Measurements from ENCODE around the gene CMA1. TPM values are rescaled to one million over a fixed set of nuclear protein-coding genes. Genes with fewer than 3 reads are reported as not detected.
"Not testable (repeated sequence)": the region's sequence is repeated elsewhere in the genome, so short reads cannot be mapped to it uniquely, and the experiment has no call there.

CMA1 gene
- total RNA-seq, 4 donors from 2014 or later = 0.76 TPM; not detected in 3

DNA sequence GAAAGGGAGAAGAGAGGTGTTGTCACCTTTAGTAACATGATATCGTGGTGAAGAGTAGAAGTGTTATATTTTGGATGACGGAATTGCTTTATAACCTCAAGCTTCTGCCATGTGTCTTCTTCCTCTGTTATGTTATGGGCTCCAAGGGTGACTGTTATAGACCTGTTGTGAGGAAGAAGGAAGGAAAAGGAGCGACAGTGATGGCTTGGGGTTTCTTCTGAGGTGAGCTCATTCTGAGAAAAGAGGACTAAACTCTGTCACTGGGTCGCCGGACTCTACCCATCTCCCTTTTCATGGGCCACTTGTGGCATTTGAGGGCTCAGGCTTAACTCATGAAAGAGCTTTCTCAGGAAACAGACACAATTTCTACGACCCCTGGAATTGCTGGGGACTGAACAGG, 1.6 kb downstream of the CMA1 start:
- Histone ChIP-seq H3K4me3 (no peak overlapping the region), H3K9me3 (no peaks in the 10 kb centered on the region), H3K36me3 (no peaks in the 10 kb centered on the region), H3K27me3 (no peaks in the 10 kb centered on the region), H3K4me1 (no peaks in the 10 kb centered on the region), H3K27ac (no peak overlapping the region)
- in situ Hi-C loops (cut with MboI; ENCODE audit: low sequenced_read_pairs in 4 of 4) (no loop called here), intact Hi-C loops (cut with DNase I; ENCODE audit: low total_unique reads) (no loop called here)
- ATAC-seq = no peak
- DNase-seq = no peak
- TF ChIP-seq, protein P1, sequence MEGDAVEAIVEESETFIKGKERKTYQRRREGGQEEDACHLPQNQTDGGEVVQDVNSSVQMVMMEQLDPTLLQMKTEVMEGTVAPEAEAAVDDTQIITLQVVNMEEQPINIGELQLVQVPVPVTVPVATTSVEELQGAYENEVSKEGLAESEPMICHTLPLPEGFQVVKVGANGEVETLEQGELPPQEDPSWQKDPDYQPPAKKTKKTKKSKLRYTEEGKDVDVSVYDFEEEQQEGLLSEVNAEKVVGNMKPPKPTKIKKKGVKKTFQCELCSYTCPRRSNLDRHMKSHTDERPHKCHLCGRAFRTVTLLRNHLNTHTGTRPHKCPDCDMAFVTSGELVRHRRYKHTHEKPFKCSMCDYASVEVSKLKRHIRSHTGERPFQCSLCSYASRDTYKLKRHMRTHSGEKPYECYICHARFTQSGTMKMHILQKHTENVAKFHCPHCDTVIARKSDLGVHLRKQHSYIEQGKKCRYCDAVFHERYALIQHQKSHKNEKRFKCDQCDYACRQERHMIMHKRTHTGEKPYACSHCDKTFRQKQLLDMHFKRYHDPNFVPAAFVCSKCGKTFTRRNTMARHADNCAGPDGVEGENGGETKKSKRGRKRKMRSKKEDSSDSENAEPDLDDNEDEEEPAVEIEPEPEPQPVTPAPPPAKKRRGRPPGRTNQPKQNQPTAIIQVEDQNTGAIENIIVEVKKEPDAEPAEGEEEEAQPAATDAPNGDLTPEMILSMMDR (IDR thresholded peaks at IDR 0.05 in 4 of 5, conservative IDR thresholded peaks at IDR 0.05 in 1 of 5) = no peak
- TF ChIP-seq POLR2A (IDR thresholded peaks at IDR 0.05) = no peak

DNA sequence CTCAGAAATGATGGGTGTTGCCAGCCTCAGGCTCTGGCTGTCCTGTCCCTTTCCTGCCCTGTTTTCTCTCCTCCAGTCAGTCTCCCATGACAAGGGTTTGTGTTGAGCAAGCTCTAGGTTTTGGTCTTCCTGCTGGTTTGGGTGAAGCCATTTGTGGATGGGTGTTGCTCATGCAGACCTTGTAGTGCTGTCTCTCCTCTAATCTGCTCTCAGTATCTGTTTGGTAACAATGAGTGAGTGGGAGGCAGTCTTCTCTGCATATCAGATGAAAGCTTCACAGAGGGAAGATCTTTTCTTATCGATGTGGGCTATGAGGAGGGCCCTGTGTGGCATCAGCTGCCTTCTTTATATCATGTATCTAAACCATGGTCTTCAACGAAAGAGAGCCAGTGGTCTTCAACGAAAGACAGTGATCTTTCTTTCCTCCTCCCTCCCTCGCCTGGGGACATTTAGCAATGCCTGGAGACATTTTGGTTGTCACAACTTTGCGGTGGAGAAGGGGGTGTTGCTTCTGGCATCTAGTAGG, 3.6 kb downstream of the CMA1 start:
- Histone ChIP-seq H3K36me3 (no peaks in the 10 kb centered on the region), H3K9me3 (no peaks in the 10 kb centered on the region), H3K27ac (no peak overlapping the region), H3K27me3 (no peaks in the 10 kb centered on the region), H3K4me3 (no peak overlapping the region), H3K4me1 (no peaks in the 10 kb centered on the region)
- TF ChIP-seq, protein P1 (IDR thresholded peaks at IDR 0.05 in 4 of 5, conservative IDR thresholded peaks at IDR 0.05 in 1 of 5) = no peak
- TF ChIP-seq POLR2A (IDR thresholded peaks at IDR 0.05) = no peak
- ATAC-seq = no peak
- in situ Hi-C loops (cut with MboI; ENCODE audit: low sequenced_read_pairs in 4 of 4) (no loop called here), intact Hi-C loops (cut with DNase I; ENCODE audit: low total_unique reads) (no loop called here)
- DNase-seq = no peak

DNA sequence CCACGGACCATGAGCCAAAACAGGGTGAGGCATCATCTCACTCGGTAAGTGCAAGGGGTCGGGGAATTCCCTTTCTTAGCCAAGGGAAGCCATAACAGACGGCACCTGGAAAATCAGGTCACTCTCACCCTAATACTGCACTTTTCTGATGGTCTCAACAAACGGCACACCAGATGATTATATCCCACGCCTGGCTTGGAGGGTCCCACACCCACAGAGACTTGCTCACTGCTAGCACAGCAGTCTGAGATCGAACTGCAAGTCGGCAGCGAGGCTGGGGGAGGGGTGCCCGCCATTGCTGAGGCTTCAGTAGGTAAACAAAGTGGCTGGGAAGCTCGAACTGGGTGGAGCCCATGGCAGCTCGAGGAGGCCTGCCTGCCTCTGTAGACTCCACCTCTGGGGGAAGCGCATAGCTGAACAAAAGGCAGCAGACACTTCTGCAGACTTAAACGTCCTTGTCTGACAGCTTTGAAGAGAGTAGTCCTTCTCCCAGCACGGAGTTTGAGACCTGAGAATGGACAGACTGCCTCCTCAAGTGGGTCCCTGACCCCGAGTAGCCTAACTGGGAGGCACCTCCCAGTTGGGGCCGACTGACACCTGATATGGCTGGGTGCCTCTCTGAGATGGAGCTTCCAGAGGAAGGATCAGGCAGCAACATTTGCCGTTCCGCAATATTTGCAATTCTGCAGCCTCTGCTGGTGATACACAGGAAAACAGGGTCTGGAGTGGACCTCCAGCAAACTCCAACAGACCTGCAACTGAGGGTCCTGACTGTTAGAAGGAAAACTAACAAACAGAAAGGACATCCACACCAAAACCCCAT, 16.3 kb downstream of the CMA1 start:
- H3K4me3 ChIP-seq; intact Hi-C loops (cut with DNase I; ENCODE audit: low total_unique reads); H3K27me3 ChIP-seq; H3K36me3 ChIP-seq; in situ Hi-C loops (cut with MboI; ENCODE audit: low sequenced_read_pairs in 4 of 4); H3K27ac ChIP-seq; H3K4me1 ChIP-seq; DNase-seq; ATAC-seq; H3K9me3 ChIP-seq: not testable (repeated sequence)

DNA sequence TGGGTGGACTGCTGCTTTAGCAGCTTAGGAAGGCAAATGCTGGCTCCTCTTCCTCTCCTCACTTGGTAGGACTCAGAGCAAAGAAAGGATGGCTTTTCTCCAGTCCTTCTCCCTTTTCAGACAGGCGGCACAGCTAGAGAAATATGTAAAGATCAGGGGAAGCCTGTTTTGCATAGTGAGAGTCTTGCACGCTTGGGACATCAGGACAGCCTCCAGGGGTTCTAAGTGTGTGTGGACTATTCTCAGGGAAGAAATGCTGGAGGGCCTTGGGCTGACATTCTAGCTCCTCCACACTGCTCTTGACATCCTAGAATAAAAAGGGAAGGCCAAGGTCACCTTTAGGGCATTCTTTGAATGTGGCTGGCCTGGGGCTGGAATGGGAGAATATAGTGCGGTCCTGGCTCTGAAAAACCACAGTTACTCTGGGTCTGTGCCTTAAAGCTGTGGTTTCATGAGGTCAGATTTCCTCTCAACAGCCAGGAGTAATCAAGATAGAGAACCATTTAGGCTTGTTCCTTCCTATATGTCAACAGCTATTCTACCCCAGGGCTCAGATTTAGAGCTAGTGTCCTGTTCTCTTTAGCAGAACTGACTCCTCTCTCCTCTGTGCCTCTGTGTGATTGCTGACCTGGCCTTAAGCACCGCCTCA, 24.3 kb downstream of the CMA1 start:
- Histone ChIP-seq H3K9me3 (no peaks in the 10 kb centered on the region), H3K4me3 (no peak overlapping the region), H3K27me3 (no peaks in the 10 kb centered on the region), H3K36me3 (no peaks in the 10 kb centered on the region), H3K27ac (no peak overlapping the region), H3K4me1 (no peaks in the 10 kb centered on the region)
- DNase-seq (no peak), ATAC-seq (no peak)
- in situ Hi-C loops (cut with MboI; ENCODE audit: low sequenced_read_pairs in 4 of 4) = no loop called here
- intact Hi-C loops (cut with DNase I; ENCODE audit: low total_unique reads) = no loop called here
- TF ChIP-seq POLR2A (IDR thresholded peaks at IDR 0.05) = no peak
- TF ChIP-seq, protein P1 (IDR thresholded peaks at IDR 0.05 in 4 of 5, conservative IDR thresholded peaks at IDR 0.05 in 1 of 5) = no peak

DNA sequence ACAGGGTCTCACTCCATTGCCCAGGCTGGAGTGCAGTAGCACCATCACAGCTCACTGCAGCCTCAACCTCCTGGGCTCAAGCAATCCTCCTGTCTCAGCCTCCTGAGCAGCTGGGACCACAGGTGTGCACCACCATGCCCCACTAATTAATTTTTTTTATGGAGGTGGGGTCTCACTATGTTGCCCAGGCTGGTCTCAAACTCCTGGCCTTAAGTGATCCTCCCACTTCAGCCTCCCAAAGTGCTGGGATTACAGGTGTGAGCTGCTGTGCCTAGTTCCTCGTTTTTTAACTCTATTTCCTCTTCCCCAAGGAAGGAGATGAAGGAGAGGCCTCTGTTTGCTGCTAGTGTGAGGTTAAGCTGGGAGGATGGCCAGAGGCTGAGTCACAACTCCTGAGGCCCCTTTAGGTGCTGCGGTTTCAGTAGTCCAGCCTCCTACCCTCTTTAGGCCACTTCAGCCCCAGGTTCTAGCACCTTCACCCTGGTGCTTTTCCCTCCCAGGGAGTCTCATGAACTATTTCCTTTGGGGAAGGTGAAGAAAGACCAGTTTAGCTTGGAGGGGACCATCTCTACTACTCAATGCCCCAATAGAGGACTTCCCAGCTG, 25.3 kb downstream of the CMA1 start:
- H3K36me3 ChIP-seq; intact Hi-C loops (cut with DNase I; ENCODE audit: low total_unique reads); DNase-seq; H3K27me3 ChIP-seq; ATAC-seq; H3K9me3 ChIP-seq; H3K4me1 ChIP-seq; H3K4me3 ChIP-seq; in situ Hi-C loops (cut with MboI; ENCODE audit: low sequenced_read_pairs in 4 of 4); H3K27ac ChIP-seq: not testable (repeated sequence)

All from gastrocnemius medialis (tissue), 4 donors.